Measurements from ENCODE around the gene TTF1.

The TTF1 gene

DNA sequence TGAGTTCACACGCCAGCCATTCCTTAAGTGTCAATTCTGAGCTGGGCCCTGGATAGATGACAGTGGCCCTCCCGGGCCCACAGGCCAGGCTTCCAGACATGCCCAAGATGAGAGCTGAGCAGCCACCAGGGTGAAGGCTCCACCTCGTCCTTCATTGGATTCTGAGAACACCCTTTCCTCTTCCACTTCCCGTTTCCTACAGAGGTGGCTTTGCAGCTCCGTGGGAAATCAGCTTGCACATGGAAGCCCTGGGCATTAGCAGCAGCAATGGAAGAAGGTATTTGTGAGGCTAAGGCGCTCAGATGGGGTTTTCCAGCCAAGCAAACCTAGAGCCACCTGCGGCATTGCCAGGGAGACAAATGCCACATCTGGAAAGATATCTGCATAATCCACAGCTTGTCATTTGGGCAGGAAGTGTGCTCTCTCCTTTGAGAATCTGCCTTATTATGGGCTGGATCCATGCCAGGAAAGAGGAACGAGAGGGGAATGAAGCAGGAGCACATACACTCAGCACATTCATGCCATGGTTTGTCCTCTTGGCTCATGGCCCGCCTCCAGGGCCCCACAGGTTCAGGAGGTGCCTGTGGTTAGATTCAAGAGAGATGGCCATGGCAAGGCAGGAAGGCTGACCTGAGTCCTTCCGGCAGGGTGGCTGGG, 37.4 kb upstream of the TTF1 start:
- Histone ChIP-seq H3K27ac (no peak overlapping the region), H3K4me3 (no peak overlapping the region)
- TF ChIP-seq, protein P1, sequence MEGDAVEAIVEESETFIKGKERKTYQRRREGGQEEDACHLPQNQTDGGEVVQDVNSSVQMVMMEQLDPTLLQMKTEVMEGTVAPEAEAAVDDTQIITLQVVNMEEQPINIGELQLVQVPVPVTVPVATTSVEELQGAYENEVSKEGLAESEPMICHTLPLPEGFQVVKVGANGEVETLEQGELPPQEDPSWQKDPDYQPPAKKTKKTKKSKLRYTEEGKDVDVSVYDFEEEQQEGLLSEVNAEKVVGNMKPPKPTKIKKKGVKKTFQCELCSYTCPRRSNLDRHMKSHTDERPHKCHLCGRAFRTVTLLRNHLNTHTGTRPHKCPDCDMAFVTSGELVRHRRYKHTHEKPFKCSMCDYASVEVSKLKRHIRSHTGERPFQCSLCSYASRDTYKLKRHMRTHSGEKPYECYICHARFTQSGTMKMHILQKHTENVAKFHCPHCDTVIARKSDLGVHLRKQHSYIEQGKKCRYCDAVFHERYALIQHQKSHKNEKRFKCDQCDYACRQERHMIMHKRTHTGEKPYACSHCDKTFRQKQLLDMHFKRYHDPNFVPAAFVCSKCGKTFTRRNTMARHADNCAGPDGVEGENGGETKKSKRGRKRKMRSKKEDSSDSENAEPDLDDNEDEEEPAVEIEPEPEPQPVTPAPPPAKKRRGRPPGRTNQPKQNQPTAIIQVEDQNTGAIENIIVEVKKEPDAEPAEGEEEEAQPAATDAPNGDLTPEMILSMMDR (IDR thresholded peaks at IDR 0.05), result no peak
- no peak for DNase-seq (ENCODE audit: low spot score)

DNA sequence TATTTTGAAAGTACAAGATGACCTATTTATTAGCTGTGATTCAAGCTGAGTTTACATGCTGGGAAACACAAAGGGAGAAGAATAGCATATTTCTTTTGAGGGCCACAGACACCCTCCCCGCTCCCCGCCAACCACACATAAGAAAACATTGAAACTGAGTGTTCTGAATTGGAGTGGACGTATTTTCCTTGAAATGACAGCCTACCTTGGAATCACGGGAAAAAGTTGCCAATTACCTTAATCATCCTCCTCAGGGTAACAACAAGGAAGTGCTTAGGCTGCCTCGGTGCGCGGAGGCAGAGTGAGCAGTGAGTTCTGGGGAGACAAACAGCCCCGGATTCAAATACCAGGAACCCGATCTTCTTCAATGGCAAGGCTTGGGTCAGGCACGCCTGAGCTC, 34.8 kb upstream of the TTF1 start:
- no peak overlapping the region for H3K4me3 ChIP-seq
- TF ChIP-seq, protein P1 (IDR thresholded peaks at IDR 0.05), result no peak
- H3K27ac ChIP-seq, result no peak overlapping the region
- DNase-seq (ENCODE audit: low spot score), result no peak

DNA sequence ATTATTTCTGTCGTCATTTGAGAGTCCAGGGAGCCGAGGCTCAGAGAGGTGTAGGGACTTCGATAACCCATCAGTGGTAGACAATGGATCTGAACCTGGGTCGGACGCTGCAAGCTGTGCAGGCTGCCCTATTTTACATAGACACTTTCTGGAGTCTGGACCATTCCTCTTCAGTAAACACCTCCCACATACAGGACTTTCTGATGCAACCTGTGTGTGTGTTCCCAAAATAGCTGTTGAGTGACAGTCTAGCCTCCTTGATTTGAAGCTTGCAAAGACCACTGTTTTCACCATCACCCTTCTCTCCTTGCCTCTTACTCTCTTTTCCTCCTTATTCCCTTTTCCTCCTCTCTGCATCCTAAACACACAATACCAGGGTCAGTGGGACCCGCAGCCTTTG, 34.1 kb upstream of the TTF1 start:
- no peak overlapping the region for H3K4me3 ChIP-seq
- DNase-seq (ENCODE audit: low spot score), result no peak
- no peak overlapping the region for H3K27ac ChIP-seq
- TF ChIP-seq, protein P1 (IDR thresholded peaks at IDR 0.05), result no peak

DNA sequence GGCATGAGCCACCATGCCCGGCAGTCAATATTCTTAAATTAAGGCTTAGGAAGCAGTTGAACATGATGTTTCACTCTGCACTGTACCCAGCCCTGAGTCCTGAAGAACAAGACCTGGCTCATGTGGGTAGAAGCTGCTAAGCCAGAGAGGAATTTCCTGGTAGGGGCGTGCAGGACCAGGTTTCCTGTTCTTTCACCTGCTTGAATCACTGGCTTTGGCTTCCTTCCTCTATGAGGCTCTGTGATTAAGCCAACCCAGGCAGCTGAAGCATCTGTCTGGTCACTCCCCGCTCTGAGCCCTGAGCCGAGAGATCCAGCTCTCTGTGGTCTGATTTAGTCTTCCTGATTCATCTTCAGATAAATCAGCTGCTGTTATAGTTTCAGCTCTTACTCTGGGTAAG, 32.5 kb upstream of the TTF1 start:
- TF ChIP-seq, protein P1 (IDR thresholded peaks at IDR 0.05), result no peak
- DNase-seq (ENCODE audit: low spot score), result no peak

DNA sequence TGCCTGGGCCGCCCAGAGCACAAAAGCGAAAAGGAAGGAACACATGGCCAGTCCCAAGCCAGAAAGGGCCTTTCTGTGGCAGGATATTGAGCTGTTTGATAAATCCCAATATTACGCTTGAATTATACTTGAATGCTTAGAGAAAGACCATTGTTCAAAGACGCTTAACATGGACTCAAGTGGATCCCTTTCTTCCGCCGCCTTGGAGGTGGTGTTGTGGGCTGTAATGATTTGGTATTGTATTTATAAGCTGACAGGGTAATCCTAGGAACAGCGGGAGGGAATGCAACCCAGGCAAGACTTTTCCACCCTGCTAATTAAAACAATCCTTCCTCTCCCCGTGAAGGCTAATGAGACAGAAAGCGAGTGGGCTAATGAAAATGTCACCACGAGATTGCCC, 28.2 kb upstream of the TTF1 start:
- Histone ChIP-seq H3K4me3 (no peak overlapping the region), H3K27ac (no peak overlapping the region)
- DNase-seq (ENCODE audit: low spot score), result no peak
- TF ChIP-seq, protein P1 (IDR thresholded peaks at IDR 0.05), result no peak

More for the DNA sequence above, 32.5 kb upstream of the TTF1 start:
- H3K27ac ChIP-seq, result no peak overlapping the region
- no peak overlapping the region for H3K4me3 ChIP-seq

DNA sequence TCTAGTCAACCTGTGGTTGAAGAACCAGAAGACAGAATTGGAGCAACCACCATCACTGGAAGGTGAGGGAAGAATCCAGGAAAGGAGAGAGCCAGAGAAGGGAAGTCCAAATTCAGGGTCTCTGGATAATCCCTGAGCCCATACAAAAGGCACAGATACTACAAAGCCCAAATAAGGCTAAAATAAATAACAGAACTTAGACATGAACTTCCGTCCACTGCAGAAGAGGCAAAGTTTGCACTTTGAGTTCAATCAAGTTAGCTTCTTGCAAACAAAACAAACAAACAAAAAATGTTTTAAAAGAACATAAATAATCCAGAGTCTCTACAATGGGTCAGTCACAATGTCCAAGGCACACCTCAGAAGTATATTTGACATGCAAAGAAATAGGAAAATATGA, 24.4 kb upstream of the TTF1 start:
- TF ChIP-seq, protein P1 (IDR thresholded peaks at IDR 0.05), result no peak

DNA sequence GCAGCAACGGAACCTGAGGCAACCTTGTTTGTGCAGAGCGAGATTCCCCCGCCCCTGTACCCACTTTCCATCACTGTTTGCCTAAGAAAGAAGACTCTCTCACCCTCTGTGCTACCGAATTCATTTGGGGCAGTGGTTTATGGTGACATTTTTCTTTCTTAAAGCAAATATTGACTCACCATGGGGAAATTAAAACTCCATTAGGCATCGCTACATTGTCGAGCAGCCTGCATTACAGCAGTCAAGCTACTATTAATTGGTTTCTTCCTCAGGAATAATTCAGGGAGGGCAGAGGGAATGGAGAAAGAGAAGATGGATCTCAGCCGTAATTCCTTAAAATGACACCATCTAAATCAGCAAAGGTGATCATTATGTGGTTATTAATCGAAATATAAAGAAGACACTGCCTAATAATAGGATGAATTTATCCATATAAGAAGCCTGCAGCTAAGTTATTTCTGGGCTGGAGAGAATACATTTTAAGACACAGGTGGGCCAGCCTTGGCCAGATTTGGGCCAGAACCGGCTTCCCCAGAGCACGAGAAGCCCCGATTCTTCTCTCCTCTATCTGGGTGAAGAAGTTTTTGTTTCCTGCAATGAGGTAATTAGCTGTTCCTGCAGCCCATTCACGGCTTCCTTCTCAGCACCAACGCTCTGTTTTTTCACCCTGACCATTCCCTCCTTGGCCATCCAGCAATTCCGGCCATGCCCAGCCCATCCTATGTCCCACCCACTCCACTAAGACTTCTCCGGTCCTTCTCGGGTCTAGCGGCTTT, 20.2 kb upstream of the TTF1 start:
- TF ChIP-seq, protein P1 (IDR thresholded peaks at IDR 0.05), result no peak

More for the DNA sequence above, 24.4 kb upstream of the TTF1 start:
- Histone ChIP-seq H3K27ac (no peak overlapping the region), H3K4me3 (no peak overlapping the region)
- no peak for DNase-seq (ENCODE audit: low spot score)

More for the DNA sequence above, 20.2 kb upstream of the TTF1 start:
- Histone ChIP-seq H3K4me3 (no peak overlapping the region), H3K27ac (no peak overlapping the region)
- DNase-seq (ENCODE audit: low spot score), result no peak

Measured in coronary artery (tissue), 2 donors.